Stomach smooth muscle (tissue), 2 donors: ENCODE measurements around the gene GOLGA8M.
"Not testable (repeated sequence)": the region's sequence is repeated elsewhere in the genome, so short reads cannot be mapped to it uniquely, and the experiment has no call there.

Experiments used
- H3K27ac ChIP-seq: one replicate; pipeline ENCODE4 v1.7.0; 2013; ENCODE audit warnings: mild to moderate bottlenecking, low read length, inconsistent platforms
- H3K27me3 ChIP-seq, 2 donors: one replicate each; pipeline ENCODE4 v1.7.0; 2013; ENCODE audit warnings: low read length in 2 of 2; ENCODE audit not compliant: insufficient read depth in 2 of 2, control insufficient read depth in 1 of 2
- H3K36me3 ChIP-seq, 2 donors: one replicate each; pipeline ENCODE4 v1.7.0; 2013; ENCODE audit warnings: low read length in 2 of 2; ENCODE audit not compliant: control insufficient read depth in 2 of 2, insufficient read depth in 2 of 2
- H3K4me1 ChIP-seq: one replicate; pipeline ENCODE4 v1.7.0; 2013; ENCODE audit warnings: low read length; ENCODE audit not compliant: control insufficient read depth, insufficient read depth
- H3K4me3 ChIP-seq, 2 donors: one replicate each; pipeline ENCODE4 v1.7.0; 2013; ENCODE audit warnings: low read length in 2 of 2
- H3K9ac ChIP-seq, 2 donors: one replicate each; pipeline ENCODE4 v1.7.0; 2013; ENCODE audit warnings: low read length in 2 of 2, mild to moderate bottlenecking in 1 of 2
- H3K9me3 ChIP-seq, 2 donors: one replicate each; pipeline ENCODE4 v1.7.0; 2013; ENCODE audit warnings: low read length in 2 of 2; ENCODE audit not compliant: control insufficient read depth in 2 of 2
- donor health status: healthy.
- donor health status: Pancreatic carcinoma.

Gene GOLGA8M

DNA sequence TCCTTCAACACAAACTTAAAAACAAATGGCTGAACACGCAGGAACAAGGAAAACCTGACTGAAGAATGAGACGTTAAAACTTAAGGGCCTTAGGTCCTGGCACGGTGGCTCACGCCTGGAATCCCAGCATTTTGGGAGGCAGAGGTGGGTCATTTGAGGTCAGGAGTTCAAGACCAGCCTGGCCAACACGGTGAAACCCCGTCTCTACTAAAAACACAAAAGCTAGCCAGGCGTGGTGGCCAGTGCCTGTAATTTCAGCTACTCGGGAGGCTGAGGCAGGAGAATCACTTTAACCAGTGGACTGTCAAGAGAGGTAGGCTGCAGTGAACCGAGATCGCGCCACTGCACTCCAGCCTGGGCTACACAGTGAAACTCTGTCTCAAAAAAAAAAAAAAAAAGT is 6.4 kb upstream of the GOLGA8M start:
- H3K9ac ChIP-seq, H3K9me3 ChIP-seq, H3K36me3 ChIP-seq, H3K4me1 ChIP-seq, H3K27ac ChIP-seq, H3K4me3 ChIP-seq, H3K27me3 ChIP-seq: not testable (repeated sequence)

DNA sequence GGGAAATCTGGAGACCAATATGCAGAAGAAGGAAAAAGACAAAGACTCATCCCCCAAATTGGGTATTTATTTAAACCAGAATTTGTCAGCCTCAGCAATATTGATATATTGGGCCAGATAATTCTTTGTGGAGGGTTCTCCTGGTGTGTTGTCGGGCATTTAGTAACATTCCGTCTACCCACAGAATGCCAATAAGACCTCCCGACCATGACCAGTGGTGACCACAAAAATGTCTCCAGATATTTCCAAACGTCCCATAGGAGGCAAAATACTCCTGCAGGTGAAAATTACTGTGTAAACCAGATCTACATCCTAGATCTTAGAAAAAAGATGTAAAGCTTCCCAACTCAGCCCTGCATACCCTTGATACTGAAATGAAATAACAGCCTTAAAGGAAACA is 2.0 kb upstream of the GOLGA8M start:
- H3K9me3 ChIP-seq, H3K4me1 ChIP-seq, H3K36me3 ChIP-seq, H3K27ac ChIP-seq, H3K4me3 ChIP-seq, H3K27me3 ChIP-seq, H3K9ac ChIP-seq: not testable (repeated sequence)

DNA sequence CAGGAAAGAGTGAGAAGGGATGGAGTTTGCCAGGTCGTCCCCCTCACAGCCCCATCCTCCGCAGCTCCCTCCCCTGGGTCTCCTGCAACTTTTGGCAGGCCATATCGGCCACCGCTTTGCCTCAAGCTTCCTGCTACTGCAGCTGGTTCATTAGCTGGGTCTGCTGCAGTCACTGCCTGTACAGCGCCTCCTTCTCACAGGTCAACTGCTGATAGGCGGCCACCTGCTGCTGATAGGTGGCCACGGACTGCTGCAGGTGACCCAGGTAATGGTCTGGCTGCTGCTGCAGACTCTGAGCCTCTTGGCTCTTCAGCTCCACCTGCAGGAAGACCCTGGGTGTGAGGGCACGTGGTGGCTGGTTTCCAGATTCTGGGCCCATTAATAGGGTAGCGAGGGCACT is 8.3 kb downstream of the GOLGA8M start:
- H3K27ac ChIP-seq, H3K36me3 ChIP-seq, H3K4me1 ChIP-seq, H3K9ac ChIP-seq, H3K4me3 ChIP-seq, H3K27me3 ChIP-seq, H3K9me3 ChIP-seq: not testable (repeated sequence)

DNA sequence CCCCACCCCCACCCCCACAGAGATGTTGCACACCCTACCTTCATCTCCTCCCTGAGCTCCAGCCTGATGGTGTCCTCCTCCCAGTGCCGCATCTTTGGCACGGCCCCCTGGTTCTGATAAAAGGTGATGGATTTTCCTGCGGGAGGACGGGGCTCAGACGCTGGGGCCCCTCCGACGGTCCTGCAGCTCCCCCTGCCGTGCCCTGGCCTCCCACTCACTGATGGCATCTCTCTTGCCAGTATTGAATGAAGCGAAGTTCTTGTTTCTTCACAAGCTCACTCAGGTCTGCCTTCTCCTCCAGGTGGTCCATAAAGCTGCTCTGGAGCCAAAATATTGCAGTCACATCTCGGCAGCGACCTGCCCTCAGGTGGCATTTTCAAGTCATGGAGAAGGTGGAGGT is 9.8 kb downstream of the GOLGA8M start:
- not testable (repeated sequence) for H3K4me3 ChIP-seq, H3K9me3 ChIP-seq, H3K27ac ChIP-seq, H3K36me3 ChIP-seq, H3K9ac ChIP-seq, H3K27me3 ChIP-seq, H3K4me1 ChIP-seq

DNA sequence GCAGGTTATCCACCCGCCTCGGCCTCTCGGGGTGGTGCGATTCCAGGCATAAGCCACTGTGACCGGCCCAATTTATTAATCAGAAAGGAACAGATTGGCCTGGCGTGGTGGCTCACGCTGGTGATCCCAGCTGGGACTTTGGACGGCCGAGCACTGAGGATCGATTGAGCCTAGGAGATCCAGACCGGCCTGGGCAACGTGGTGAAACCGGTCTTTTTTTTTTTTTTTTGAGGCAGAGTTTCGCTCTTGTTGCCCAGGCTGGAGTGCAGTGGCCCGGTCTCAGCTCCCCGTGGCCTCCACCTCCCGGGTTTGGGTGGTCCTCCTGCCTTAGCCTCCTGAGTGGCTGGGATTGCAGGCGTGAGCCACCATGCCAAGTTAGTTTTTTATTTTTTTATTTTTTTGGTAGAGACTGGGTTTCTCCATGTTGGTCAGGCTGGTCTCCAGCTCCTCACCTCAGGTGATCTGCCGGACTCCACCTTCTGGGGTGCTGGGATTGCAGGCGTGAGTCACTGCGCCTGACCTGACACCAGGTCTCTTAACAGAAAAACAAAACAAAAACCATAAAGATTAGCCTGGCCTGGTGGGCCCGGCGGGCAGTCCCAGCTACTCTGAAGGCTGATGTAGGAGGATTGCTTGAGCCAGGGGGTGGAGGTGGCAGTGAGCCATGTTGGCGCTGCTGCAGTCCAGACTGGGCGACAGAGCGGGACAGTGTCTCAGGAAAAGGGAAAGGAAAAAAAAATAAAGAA is 18.0 kb downstream of the GOLGA8M start:
- H3K27me3 ChIP-seq, H3K27ac ChIP-seq, H3K9me3 ChIP-seq, H3K36me3 ChIP-seq, H3K9ac ChIP-seq, H3K4me1 ChIP-seq, H3K4me3 ChIP-seq: not testable (repeated sequence)

DNA sequence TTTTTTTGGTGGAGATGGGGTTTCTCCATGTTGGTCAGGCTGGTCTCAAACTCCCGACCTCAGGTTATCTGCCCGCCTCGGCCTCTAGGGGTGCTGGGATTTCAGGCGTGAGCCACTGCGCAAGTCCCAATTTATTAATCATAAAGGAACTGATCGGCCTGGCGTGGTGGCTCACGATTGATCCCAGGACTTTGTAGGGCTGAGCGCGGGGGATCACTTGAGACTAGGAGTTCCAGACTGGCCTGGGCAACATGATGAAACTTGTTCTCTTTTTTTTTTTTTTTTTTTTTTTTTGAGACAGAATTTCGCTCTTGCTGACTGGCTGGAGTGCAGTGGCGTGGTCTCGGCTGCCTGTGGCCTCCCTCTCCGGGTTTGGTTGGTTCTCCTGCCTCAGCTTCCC is 19.2 kb downstream of the GOLGA8M start:
- H3K27me3 ChIP-seq, H3K9me3 ChIP-seq, H3K4me3 ChIP-seq, H3K4me1 ChIP-seq, H3K36me3 ChIP-seq, H3K9ac ChIP-seq, H3K27ac ChIP-seq: not testable (repeated sequence)

DNA sequence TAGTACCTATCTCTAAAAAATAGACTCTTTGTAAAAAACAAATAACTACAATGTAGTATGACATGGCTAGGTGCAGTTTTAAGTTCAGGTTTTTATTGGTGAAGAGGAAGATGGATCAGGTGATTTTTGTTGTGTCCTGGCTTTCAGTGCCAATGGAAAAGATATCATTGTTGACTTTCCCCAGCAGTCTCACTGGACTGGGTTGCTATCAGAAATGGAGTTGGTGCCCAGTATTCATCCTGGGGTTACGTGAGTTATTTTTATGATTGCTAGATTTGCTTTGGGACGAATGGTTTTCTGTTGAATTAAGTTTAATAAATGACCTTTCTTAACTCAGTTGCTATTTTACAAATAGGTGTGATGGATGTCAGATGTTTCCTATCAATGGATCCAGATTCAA is 38.7 kb downstream of the GOLGA8M start:
- not testable (repeated sequence) for H3K4me1 ChIP-seq, H3K36me3 ChIP-seq, H3K9ac ChIP-seq, H3K9me3 ChIP-seq, H3K27me3 ChIP-seq, H3K27ac ChIP-seq, H3K4me3 ChIP-seq

DNA sequence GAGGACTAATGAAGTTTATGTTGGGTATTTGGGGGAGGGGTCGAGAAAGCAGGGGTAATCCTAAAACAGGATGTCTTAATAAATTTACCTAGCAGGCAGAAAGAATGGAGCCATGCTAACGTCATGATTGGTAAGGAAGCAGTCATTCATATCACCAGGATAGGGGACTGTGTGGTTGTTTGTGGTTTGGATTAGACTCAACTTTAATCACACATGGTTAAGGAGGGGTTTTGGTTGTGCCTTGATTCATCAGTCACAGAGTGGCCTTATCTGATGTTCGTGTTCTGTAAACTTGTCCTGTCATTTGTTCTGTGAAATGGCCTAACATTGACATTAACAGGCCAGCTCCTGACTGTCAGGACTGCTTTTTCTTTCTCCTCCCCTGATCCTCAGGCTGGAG is 40.1 kb downstream of the GOLGA8M start:
- H3K27me3 ChIP-seq, H3K4me1 ChIP-seq, H3K4me3 ChIP-seq, H3K9me3 ChIP-seq, H3K36me3 ChIP-seq, H3K27ac ChIP-seq, H3K9ac ChIP-seq: not testable (repeated sequence)

DNA sequence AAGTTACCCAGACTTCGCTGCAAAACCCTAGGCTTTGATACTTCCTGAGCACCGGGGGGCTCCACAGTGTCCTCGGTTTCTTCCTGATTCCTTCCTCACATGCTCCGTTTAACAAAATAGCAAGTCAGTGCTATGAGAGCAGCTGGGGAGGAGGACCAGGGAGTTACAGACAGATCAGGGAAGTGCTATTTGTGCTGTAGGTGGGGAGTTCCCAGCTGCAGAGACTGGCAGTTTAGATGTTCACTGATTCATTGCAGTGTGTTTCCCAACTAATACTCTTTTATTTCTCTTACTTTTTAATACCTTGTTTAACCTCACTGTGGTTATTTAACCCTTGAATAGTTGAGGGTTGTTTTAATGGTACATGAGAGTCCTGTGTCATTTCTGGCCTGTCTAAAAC is 45.8 kb downstream of the GOLGA8M start:
- not testable (repeated sequence) for H3K9me3 ChIP-seq, H3K36me3 ChIP-seq, H3K9ac ChIP-seq, H3K4me3 ChIP-seq, H3K27me3 ChIP-seq, H3K27ac ChIP-seq, H3K4me1 ChIP-seq

DNA sequence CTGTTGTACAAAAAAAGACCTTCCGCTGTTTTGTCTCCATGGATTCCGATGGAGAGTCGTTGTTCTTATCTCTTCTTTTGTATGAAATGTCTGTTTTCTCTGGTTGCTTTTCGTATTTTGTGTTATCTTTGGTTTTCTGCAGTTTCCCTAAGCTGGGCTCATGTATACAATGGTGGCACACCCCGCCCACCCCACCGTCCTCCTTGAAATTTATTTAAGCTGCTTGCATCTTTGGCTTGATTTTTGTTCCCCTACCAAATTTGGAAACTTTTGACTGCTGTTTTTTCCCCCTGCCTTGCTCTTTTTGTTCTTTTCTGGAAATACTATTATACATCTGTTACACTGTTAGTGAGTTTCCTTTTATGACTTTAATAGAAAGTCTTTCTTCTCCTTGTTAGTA is 47.6 kb downstream of the GOLGA8M start:
- H3K27ac ChIP-seq, H3K4me3 ChIP-seq, H3K27me3 ChIP-seq, H3K36me3 ChIP-seq, H3K9ac ChIP-seq, H3K4me1 ChIP-seq, H3K9me3 ChIP-seq: not testable (repeated sequence)

- not testable (repeated sequence) for H3K4me3 ChIP-seq, H3K27ac ChIP-seq, H3K27me3 ChIP-seq, H3K9me3 ChIP-seq, H3K4me1 ChIP-seq, H3K36me3 ChIP-seq, H3K9ac ChIP-seq
Measured at GRCh38 chr15:28663717-28664116, 48.5 kb downstream of the GOLGA8M start.

DNA sequence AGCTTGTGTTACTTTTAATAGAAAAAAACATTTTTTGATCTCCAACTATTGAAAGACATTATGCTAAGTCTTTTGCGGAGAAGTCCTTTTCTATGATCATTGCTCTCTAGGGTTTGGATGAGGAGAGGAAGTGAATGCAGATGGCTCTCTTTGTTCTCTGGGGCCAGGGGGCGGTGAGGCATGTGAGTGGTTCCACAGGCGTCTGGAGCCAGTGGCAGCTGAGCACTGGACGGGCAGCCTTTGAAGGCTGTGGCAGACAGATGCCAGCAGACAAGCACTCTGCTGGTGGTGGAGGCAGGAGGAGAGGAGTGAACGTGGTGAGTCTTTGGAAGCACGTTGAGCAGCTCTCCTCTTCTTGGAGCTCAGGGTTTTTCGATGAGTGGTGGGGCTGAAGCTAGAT is 51.5 kb downstream of the GOLGA8M start:
- not testable (repeated sequence) for H3K27me3 ChIP-seq, H3K4me1 ChIP-seq, H3K27ac ChIP-seq, H3K4me3 ChIP-seq, H3K36me3 ChIP-seq, H3K9me3 ChIP-seq, H3K9ac ChIP-seq
